Ishikawa (cell line): ENCODE data around the gene YAP1.

Source experiments
- CEBPB ChIP-seq: IDR thresholded peaks from 2 replicates; pipeline ENCODE4 v1.6.1; 2012
- CREB1 ChIP-seq: IDR thresholded peaks from 2 replicates; pipeline ENCODE4 v1.6.1; 2012; ENCODE audit warnings: low read depth
- MAX ChIP-seq: IDR thresholded peaks from 2 replicates; pipeline ENCODE4 v1.6.1; 2012
- NFIC ChIP-seq: IDR thresholded peaks from 2 replicates; pipeline ENCODE4 v1.6.1; 2012
- REST ChIP-seq: IDR thresholded peaks from 2 replicates; pipeline ENCODE4 v1.6.1; 2012; ENCODE audit warnings: low read depth, mild to moderate bottlenecking
- TAF1 ChIP-seq: IDR thresholded peaks from 2 replicates; pipeline ENCODE4 v1.6.1; 2012; ENCODE audit warnings: low read depth, mild to moderate bottlenecking
- TCF12 ChIP-seq: IDR thresholded peaks from 2 replicates; pipeline ENCODE4 v1.6.1; 2012; ENCODE audit warnings: low read depth
- YY1 ChIP-seq: IDR thresholded peaks from 2 replicates; pipeline ENCODE4 v1.6.1; 2012; ENCODE audit warnings: low read depth
- ZBTB7A ChIP-seq: IDR thresholded peaks from 2 replicates; pipeline ENCODE4 v1.6.1; 2012; ENCODE audit warnings: low read depth

DNA sequence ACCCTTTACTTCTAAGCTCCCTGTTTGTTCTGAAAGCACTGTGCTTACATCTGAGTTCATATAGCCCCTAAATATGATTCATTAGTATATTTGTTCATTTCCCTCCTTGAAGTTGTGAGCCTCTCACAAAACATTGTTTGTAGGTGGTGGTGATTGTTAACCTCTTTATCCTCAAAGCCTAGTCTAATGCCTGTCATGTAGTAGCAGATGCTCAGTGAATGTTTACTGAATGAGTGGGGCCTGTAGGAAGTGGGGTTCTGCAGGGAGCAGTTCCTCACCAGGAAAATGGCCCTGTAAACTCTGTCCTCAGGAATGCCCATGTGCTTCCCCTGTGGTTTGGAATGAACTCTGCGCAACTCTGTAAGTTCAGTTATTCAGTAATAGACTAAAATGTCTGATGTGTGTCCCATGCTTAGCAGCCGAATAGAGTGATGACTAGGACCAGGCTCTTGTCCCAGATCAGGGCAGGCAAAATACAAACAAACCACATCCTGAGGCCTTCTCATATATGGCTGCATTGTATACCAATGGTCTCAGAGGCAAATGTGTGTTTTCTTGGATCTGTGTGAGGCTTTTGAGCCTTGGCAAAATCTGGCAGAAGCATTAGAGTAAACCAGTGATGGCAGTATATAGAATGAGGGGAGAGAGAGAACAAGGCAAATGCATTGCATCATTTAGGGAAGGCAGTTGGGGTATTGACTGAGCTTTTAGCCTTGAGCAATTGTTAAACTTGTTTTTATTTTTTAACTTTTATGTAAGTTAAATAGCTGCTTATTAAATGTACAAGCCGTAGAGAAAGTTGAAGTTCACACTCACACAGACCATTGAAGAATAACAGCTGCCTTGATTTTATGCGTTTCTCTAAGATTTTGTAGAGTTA is 115.7 kb downstream of the YAP1 start:
- no peak for TF ChIP-seq YY1
- TF ChIP-seq TCF12, result no peak
- TF ChIP-seq NFIC, result no peak
- TF ChIP-seq CREB1, result no peak
- no peak for TF ChIP-seq TAF1
- no peak for TF ChIP-seq CEBPB
- TF ChIP-seq ZBTB7A, result no peak
- no peak for TF ChIP-seq REST
- no peak for TF ChIP-seq MAX
